Neural progenitor cell (in vitro differentiated cells): ENCODE measurements around the gene GRIN2D. TPM values are rescaled to one million over a fixed set of nuclear protein-coding genes. Genes with fewer than 3 reads are reported as not detected.

Experiments
- DNase-seq: peaks from one replicate; pipeline ENCODE4 v3.0.0-alpha.2; 2016; ENCODE audit warnings: low spot score
- H2AFZ ChIP-seq: fragments of 200-600 bp; sonication (generic); replicated peaks from 2 replicates; pipeline ENCODE4 v1.6.1; 2016; ENCODE audit warnings: antibody characterized with exemption
- H3F3A ChIP-seq: fragments of 200-600 bp; sonication (generic); 2 replicates; pipeline ENCODE4 v1.6.1; 2016; ENCODE audit warnings: antibody characterized with exemption, low read depth
- H3K27ac ChIP-seq: fragments of 200-600 bp; sonication (generic); 2 replicates; pipeline ENCODE4 v1.5.1; 2016; ENCODE audit warnings: mild to moderate bottlenecking
- H3K27me3 ChIP-seq: fragments of 200-600 bp; sonication (generic); 2 replicates; pipeline ENCODE4 v1.6.1; 2016; ENCODE audit warnings: mild to moderate bottlenecking, moderate library complexity
- H3K36me3 ChIP-seq: fragments of 200-600 bp; sonication (generic); 2 replicates; pipeline ENCODE4 v1.5.1; 2016
- H3K4me1 ChIP-seq: fragments of 200-600 bp; sonication (generic); 2 replicates; pipeline ENCODE4 v1.6.1; 2016; ENCODE audit warnings: mixed run types
- H3K4me2 ChIP-seq: fragments of 200-600 bp; sonication (generic); 2 replicates; pipeline ENCODE4 v1.6.1; 2016
- H3K4me3 ChIP-seq: fragments of 200-600 bp; sonication (generic); 2 replicates; pipeline ENCODE4 v1.5.1; 2016
- H3K79me2 ChIP-seq: fragments of 200-600 bp; sonication (generic); 2 replicates; pipeline ENCODE4 v1.6.1; 2016; ENCODE audit warnings: low read depth
- H3K9ac ChIP-seq: fragments of 200-600 bp; sonication (generic); 2 replicates; pipeline ENCODE4 v1.6.1; 2016
- H3K9me3 ChIP-seq: fragments of 200-600 bp; sonication (generic); 2 replicates; pipeline ENCODE4 v1.5.1; 2016; ENCODE audit warnings: low read depth
- H4K20me1 ChIP-seq: fragments of 200-600 bp; sonication (generic); 2 replicates; pipeline ENCODE4 v1.6.1; 2016; ENCODE audit warnings: low read depth
- H3K27ac Mint-ChIP-seq: 3 replicates; pipeline ENCODE4 v1.8.0; 2021; ENCODE audit warnings: mixed read lengths
- H3K27me3 Mint-ChIP-seq: 2 replicates; pipeline ENCODE4 v1.8.0; 2022; ENCODE audit warnings: low read depth, mild to moderate bottlenecking, inconsistent platforms, moderate library complexity, mixed read lengths; ENCODE audit not compliant: insufficient read depth
- H3K36me3 Mint-ChIP-seq: 3 replicates; pipeline ENCODE4 v1.8.0; 2021; ENCODE audit warnings: mixed read lengths
- H3K4me1 Mint-ChIP-seq: 3 replicates; pipeline ENCODE4 v1.8.0; 2021; ENCODE audit warnings: mixed read lengths
- H3K4me3 Mint-ChIP-seq: 3 replicates; pipeline ENCODE4 v1.8.0; 2021; ENCODE audit warnings: mild to moderate bottlenecking, moderate library complexity, mixed read lengths
- H3K9me3 Mint-ChIP-seq: 3 replicates; pipeline ENCODE4 v1.8.0; 2020; ENCODE audit warnings: mixed read lengths
- EZH2 ChIP-seq: fragments of 200-600 bp; sonication (generic); IDR thresholded peaks from 2 replicates; pipeline ENCODE4 v1.6.1; 2017; ENCODE audit warnings: antibody characterized with exemption, mild to moderate bottlenecking, moderate library complexity
- EZH2phosphoT487 ChIP-seq: fragments of 200-600 bp; sonication (generic); IDR thresholded peaks from 2 replicates; pipeline ENCODE4 v1.6.1; 2017; ENCODE audit warnings: antibody characterized with exemption
- total RNA-seq: library from RNA; depleted of rRNA; stranded (reverse); fragments of >200 nt; gene quantifications from 2 replicates; pipeline ENCODE4 v1.2.3, GENCODE V29; 2015; ENCODE audit warnings: low replicate concordance
- TF ChIP-seq, protein P1 (sequence below): fragments of 200-600 bp; sonication (generic); IDR thresholded peaks from 2 replicates; pipeline ENCODE4 v1.5.1; 2017; ENCODE audit warnings: antibody characterized with exemption, mild to moderate bottlenecking

GRIN2D gene
- total RNA-seq, 1 donor from 2014 or later: 0.45 TPM

DNA sequence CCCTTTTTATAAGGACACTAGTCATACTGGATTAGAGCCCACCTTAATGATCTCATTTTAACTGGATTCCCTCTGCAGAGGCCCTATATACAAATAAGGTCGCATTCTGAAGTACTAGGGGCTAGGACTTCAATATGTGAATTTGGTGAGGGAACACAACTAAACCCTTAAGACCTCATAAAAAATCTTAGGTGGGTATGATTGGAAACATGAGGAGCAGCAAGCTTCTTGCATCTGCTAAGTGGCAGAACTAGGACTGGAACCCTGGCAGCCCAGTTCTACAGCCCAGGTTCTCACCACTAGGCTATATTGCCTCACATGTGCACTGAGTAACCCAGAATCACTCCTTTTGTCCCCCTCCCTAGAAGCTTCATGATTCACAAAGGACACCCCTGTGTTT lies 35.2 kb downstream of the GRIN2D start:
- Mint-ChIP-seq H3K4me1 (peaks cover 6% of the 10 kb centered on the region), H3K36me3 (peaks cover 3% of the 10 kb centered on the region), H3K4me3 (no peak overlapping the region), H3K27me3 (peaks cover 5% of the 10 kb centered on the region), H3K9me3 (no peaks in the 10 kb centered on the region), H3K27ac (no peak overlapping the region)
- Histone ChIP-seq H3F3A (no peaks in the 10 kb centered on the region), H3K4me3 (no peak overlapping the region), H3K27ac (no peak overlapping the region), H2AFZ (no peak overlapping the region), H3K4me2 (no peak overlapping the region), H4K20me1 (no peaks in the 10 kb centered on the region), H3K27me3 (no peaks in the 10 kb centered on the region), H3K4me1 (peaks cover 4% of the 10 kb centered on the region), H3K36me3 (no peaks in the 10 kb centered on the region), H3K79me2 (no peaks in the 10 kb centered on the region), H3K9me3 (no peaks in the 10 kb centered on the region), H3K9ac (no peak overlapping the region)
- TF ChIP-seq, protein P1, sequence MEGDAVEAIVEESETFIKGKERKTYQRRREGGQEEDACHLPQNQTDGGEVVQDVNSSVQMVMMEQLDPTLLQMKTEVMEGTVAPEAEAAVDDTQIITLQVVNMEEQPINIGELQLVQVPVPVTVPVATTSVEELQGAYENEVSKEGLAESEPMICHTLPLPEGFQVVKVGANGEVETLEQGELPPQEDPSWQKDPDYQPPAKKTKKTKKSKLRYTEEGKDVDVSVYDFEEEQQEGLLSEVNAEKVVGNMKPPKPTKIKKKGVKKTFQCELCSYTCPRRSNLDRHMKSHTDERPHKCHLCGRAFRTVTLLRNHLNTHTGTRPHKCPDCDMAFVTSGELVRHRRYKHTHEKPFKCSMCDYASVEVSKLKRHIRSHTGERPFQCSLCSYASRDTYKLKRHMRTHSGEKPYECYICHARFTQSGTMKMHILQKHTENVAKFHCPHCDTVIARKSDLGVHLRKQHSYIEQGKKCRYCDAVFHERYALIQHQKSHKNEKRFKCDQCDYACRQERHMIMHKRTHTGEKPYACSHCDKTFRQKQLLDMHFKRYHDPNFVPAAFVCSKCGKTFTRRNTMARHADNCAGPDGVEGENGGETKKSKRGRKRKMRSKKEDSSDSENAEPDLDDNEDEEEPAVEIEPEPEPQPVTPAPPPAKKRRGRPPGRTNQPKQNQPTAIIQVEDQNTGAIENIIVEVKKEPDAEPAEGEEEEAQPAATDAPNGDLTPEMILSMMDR: no peak
- TF ChIP-seq EZH2 (no peak), EZH2phosphoT487 (no peak)
- DNase-seq: no peak

DNA sequence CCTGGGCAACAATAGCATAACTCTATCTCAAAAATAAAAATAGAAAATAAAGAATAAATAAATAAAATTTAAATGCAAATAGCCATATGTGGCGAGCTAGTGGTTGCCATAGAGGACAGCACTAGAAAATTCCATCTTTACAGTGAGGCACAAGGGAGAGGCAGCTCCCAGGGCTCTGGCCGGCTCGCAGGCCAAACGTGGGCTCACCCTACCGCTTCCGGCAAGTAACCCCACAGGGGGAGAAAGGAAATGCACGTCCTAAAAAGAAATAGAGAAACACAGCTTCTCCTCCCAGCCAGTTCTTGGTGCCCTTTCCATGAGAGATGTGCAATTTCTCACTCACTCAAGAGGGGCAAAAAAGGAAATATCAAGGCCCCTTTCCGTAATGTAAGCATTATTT lies 39.9 kb downstream of the GRIN2D start:
- H3K27ac Mint-ChIP-seq: no peak overlapping the region
- Histone ChIP-seq H3F3A (no peaks in the 10 kb centered on the region), H3K27me3 (no peaks in the 10 kb centered on the region), H3K36me3 (no peaks in the 10 kb centered on the region), H3K4me1 (no peaks in the 10 kb centered on the region), H3K4me2 (no peak overlapping the region), H3K4me3 (no peak overlapping the region), H3K27ac (no peak overlapping the region), H3K9me3 (no peaks in the 10 kb centered on the region), H3K79me2 (no peaks in the 10 kb centered on the region), H4K20me1 (no peaks in the 10 kb centered on the region), H3K9ac (no peak overlapping the region), H2AFZ (no peak overlapping the region)
- H3K4me1 Mint-ChIP-seq: peaks cover 3% of the 10 kb centered on the region
- TF ChIP-seq EZH2 (no peak), EZH2phosphoT487 (no peak)
- TF ChIP-seq, protein P1: no peak
- H3K36me3 Mint-ChIP-seq: peaks cover 3% of the 10 kb centered on the region
- H3K4me3 Mint-ChIP-seq: no peak overlapping the region
- no peaks in the 10 kb centered on the region for H3K9me3 Mint-ChIP-seq
- no peak for DNase-seq
- peaks cover 4% of the 10 kb centered on the region for H3K27me3 Mint-ChIP-seq

DNA sequence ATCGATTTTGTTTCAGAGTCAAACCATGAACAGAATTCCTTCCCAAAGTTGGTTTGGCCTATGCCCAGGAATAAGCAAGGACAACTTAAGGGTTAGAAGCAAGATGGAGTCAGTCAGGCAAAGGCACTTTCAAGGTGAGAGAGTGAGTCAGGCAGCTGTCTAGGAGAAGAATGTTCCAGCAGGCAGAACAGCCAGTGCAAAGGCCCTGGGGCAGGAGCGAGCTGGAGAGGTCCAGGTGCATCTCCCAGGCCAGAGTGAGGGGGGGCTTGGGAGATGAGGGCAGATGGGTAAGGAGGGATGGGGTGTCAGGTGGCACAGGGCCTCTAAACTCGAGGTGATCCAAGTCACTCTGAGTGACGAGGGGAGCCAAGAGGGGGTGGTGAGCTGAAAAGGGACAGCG lies 43.1 kb downstream of the GRIN2D start:
- Mint-ChIP-seq H3K9me3 (no peaks in the 10 kb centered on the region), H3K4me1 (peaks cover 3% of the 10 kb centered on the region), H3K27ac (no peak overlapping the region), H3K4me3 (no peak overlapping the region), H3K27me3 (no peaks in the 10 kb centered on the region), H3K36me3 (no peaks in the 10 kb centered on the region)
- Histone ChIP-seq H4K20me1 (no peaks in the 10 kb centered on the region), H3K4me1 (no peaks in the 10 kb centered on the region), H3K27ac (no peak overlapping the region), H3K4me2 (no peak overlapping the region), H3K9me3 (no peaks in the 10 kb centered on the region), H3F3A (no peaks in the 10 kb centered on the region), H2AFZ (no peak overlapping the region), H3K79me2 (no peaks in the 10 kb centered on the region), H3K27me3 (peaks cover 4% of the 10 kb centered on the region), H3K36me3 (no peaks in the 10 kb centered on the region), H3K9ac (no peak overlapping the region), H3K4me3 (no peak overlapping the region)
- DNase-seq: no peak
- TF ChIP-seq EZH2phosphoT487: no peak
- TF ChIP-seq, protein P1: no peak
- no peak for TF ChIP-seq EZH2
